Progenitor cell of endocrine pancreas (in vitro differentiated cells): ENCODE data around the gene VAMP7. TPM values are rescaled to one million over a fixed set of nuclear protein-coding genes. Genes with fewer than 3 reads are reported as not detected.

Experiments used
- DNase-seq: peaks from one replicate; pipeline ENCODE4 v3.0.0; 2021; ENCODE audit warnings: low spot score; ENCODE audit not compliant: unreplicated experiment
- H3K27ac Mint-ChIP-seq: 2 replicates; pipeline ENCODE4 v1.8.0; 2021; ENCODE audit warnings: mild to moderate bottlenecking, moderate library complexity, mixed read lengths
- H3K27me3 Mint-ChIP-seq: 2 replicates; pipeline ENCODE4 v1.8.0; 2021; ENCODE audit warnings: mixed read lengths
- H3K36me3 Mint-ChIP-seq: 2 replicates; pipeline ENCODE4 v1.8.0; 2022; ENCODE audit warnings: mixed read lengths; ENCODE audit not compliant: insufficient read depth
- H3K4me1 Mint-ChIP-seq: 2 replicates; pipeline ENCODE4 v1.8.0; 2021; ENCODE audit warnings: low read depth, mixed read lengths
- H3K4me3 Mint-ChIP-seq: 2 replicates; pipeline ENCODE4 v1.8.0; 2021; ENCODE audit warnings: low read depth, mild to moderate bottlenecking, moderate library complexity, mixed read lengths
- H3K9me3 Mint-ChIP-seq: 2 replicates; pipeline ENCODE4 v1.8.0; 2021; ENCODE audit warnings: low read depth, mixed read lengths
- CTCF ChIP-seq: fragments of 200-600 bp; sonication (generic); IDR thresholded peaks from one replicate; pipeline ENCODE4 v1.5.0; 2021; ENCODE audit warnings: antibody characterized with exemption, mild to moderate bottlenecking; ENCODE audit not compliant: unreplicated experiment
- total RNA-seq: library from RNA; stranded (reverse); gene quantifications from 2 replicates; pipeline ENCODE4 v1.2.1, GENCODE V29; 2021

Gene VAMP7
- total RNA-seq, 1 donor from 2014 or later: 20.8 TPM

- Mint-ChIP-seq H3K36me3 (peaks cover 1% of the 10 kb centered on the region), H3K4me1 (no peaks in the 10 kb centered on the region), H3K9me3 (peaks cover 4% of the 10 kb centered on the region), H3K27me3 (no peaks in the 10 kb centered on the region), H3K27ac (no peak overlapping the region), H3K4me3 (no peak overlapping the region)
- TF ChIP-seq CTCF: no peak
- no peak for DNase-seq
Observed at GRCh38 chrX:155949098-155949497, 68.0 kb downstream of the VAMP7 start.

GRCh38 chrX:155951237-155951789 is 70.2 kb downstream of the VAMP7 start:
- no peak for DNase-seq
- Mint-ChIP-seq H3K9me3 (peaks cover 7% of the 10 kb centered on the region), H3K27ac (no peak overlapping the region), H3K4me3 (no peak overlapping the region), H3K27me3 (no peaks in the 10 kb centered on the region), H3K36me3 (peaks cover 3% of the 10 kb centered on the region), H3K4me1 (no peaks in the 10 kb centered on the region)
- TF ChIP-seq CTCF: no peak

GRCh38 chrX:155953055-155953454 is 71.9 kb downstream of the VAMP7 start:
- TF ChIP-seq CTCF: no peak
- peaks cover 3% of the 10 kb centered on the region for H3K4me1 Mint-ChIP-seq
- no peak overlapping the region for H3K27ac Mint-ChIP-seq

GRCh38 chrX:155954793-155955192 is 73.6 kb downstream of the VAMP7 start:
- Mint-ChIP-seq H3K4me1 (peaks cover 6% of the 10 kb centered on the region), H3K27ac (no peak overlapping the region), H3K4me3 (no peak overlapping the region), H3K9me3 (peaks cover 6% of the 10 kb centered on the region), H3K27me3 (no peaks in the 10 kb centered on the region), H3K36me3 (peaks cover 3% of the 10 kb centered on the region)
- no peak for DNase-seq
- no peak for TF ChIP-seq CTCF

More at GRCh38 chrX:155953055-155953454, 71.9 kb downstream of the VAMP7 start:
- no peak overlapping the region for H3K4me3 Mint-ChIP-seq
- H3K36me3 Mint-ChIP-seq: peaks cover 3% of the 10 kb centered on the region
- DNase-seq: no peak
- H3K9me3 Mint-ChIP-seq: peaks cover 6% of the 10 kb centered on the region
- no peaks in the 10 kb centered on the region for H3K27me3 Mint-ChIP-seq

- H3K4me1 Mint-ChIP-seq: peaks cover 6% of the 10 kb centered on the region
- DNase-seq: no peak
- TF ChIP-seq CTCF: no peak
- H3K4me3 Mint-ChIP-seq: no peak overlapping the region
- no peaks in the 10 kb centered on the region for H3K27me3 Mint-ChIP-seq
- H3K27ac Mint-ChIP-seq: no peak overlapping the region
- peaks cover 6% of the 10 kb centered on the region for H3K9me3 Mint-ChIP-seq
- peaks cover 3% of the 10 kb centered on the region for H3K36me3 Mint-ChIP-seq
Observed at GRCh38 chrX:155956099-155956498, 75.0 kb downstream of the VAMP7 start.
